SH-SY5Y (cell line): ENCODE measurements around the gene GBGT1.

Experiments
- GATA2 ChIP-seq: IDR thresholded peaks from 2 replicates; pipeline ENCODE4 v1.6.1; 2011; ENCODE audit warnings: mild to moderate bottlenecking, low read depth, low read length
- GATA3 ChIP-seq: IDR thresholded peaks from 2 replicates; pipeline ENCODE4 v1.6.1; 2011; ENCODE audit warnings: low read depth, mild to moderate bottlenecking, low read length, moderate library complexity

GRCh38 chr9:133158695-133159094 is 5.0 kb downstream of the GBGT1 start:
- TF ChIP-seq GATA2, result no peak
- TF ChIP-seq GATA3, result no peak
